Heart left ventricle (tissue), 16 donors: ENCODE data around the gene BSND. TPM values are rescaled to one million over a fixed set of nuclear protein-coding genes. Genes with fewer than 3 reads are reported as not detected.

ENCODE experiments used
- ATAC-seq, 4 donors: fragments of 200-7000 bp; cut with Tn5 transposase; one replicate each; pipeline ENCODE4 v1.9.1; 2020 to 2022; ENCODE audit warnings: moderate library complexity in 4 of 4, mild to moderate bottlenecking in 3 of 4, moderate number of reproducible peaks in 1 of 4
- DNase-seq, 5 donors: peaks; one replicate each; pipeline ENCODE4 v3.0.0-alpha.2; 2020
- H3K27ac ChIP-seq, 12 donors: fragments of 200-600 bp; sonication (generic) in 4 of 12; one replicate each; pipeline versions ENCODE4 v1.5.0 to v1.8.0; 2016 to 2022; ENCODE audit warnings: mild to moderate bottlenecking in 2 of 12
- H3K27me3 ChIP-seq, 9 donors: fragments of 200-600 bp; sonication (generic) in 2 of 9; one replicate each; pipeline versions ENCODE4 v1.5.1 to v1.8.0; 2016 to 2022; ENCODE audit warnings: mild to moderate bottlenecking in 3 of 9
- H3K36me3 ChIP-seq, 9 donors: fragments of 200-600 bp; sonication (generic) in 2 of 9; one replicate each; pipeline versions ENCODE4 v1.5.0 to v1.8.0; 2018 to 2022; ENCODE audit warnings: mild to moderate bottlenecking in 2 of 9
- H3K4me1 ChIP-seq, 12 donors: fragments of 200-600 bp; sonication (generic) in 4 of 12; one replicate each; pipeline versions ENCODE4 v1.5.0 to v1.8.0; 2016 to 2022; ENCODE audit warnings: mild to moderate bottlenecking in 3 of 12
- H3K4me3 ChIP-seq, 12 donors: fragments of 200-600 bp; sonication (generic) in 4 of 12; one replicate each; pipeline versions ENCODE4 v1.5.0 to v1.8.0; 2017 to 2022; ENCODE audit warnings: mild to moderate bottlenecking in 9 of 12, moderate library complexity in 4 of 12
- H3K9me3 ChIP-seq, 12 donors: fragments of 200-600 bp; sonication (generic) in 4 of 12; one replicate each; pipeline versions ENCODE4 v1.5.0 to v1.8.0; 2016 to 2022; ENCODE audit warnings: mild to moderate bottlenecking in 1 of 12
- POLR2A ChIP-seq, 2 donors: fragments of 450-650 bp; IDR thresholded peaks; one replicate each; pipeline ENCODE4 v1.6.1; 2017; ENCODE audit warnings: antibody characterized with exemption in 2 of 2, mild to moderate bottlenecking in 2 of 2, moderate library complexity in 2 of 2
- WGBS, 4 donors: extraction: QIAGEN DNeasy Blood & Tissue Kit in 2 of 4; methylation state at CpG; one replicate each; pipeline versions ENCODE4 v1.1.5 to v1.1.7; 2013 to 2018; 5-methylcytosine and 5-hydroxymethylcytosine counted together
- intact Hi-C, 10 donors: fragments of 100-400 bp; cut with DNase I; formaldehyde crosslinking; loops; one replicate each; pipeline versions ENCODE4 v1.11.1 to v1.14.2; 2022
- polyA plus RNA-seq, 2 donors: library from polyadenylated mRNA; stranded (reverse); fragments of 200-250 nt; gene quantifications; one replicate each; pipeline ENCODE4 v1.2.3, GENCODE V29; 2013
- total RNA-seq, 9 donors: library from RNA; depleted of rRNA in 2 of 9; stranded (reverse); fragments of >200 nt in 2 of 9; fragmentation: NEBNext Ultra II Directional in 3 of 9; extraction: Animal tissue kit (Norgen Biotek cat#: 25700) in 3 of 9; gene quantifications; one replicate each; pipeline versions ENCODE4 v1.1.0 to v1.2.4, GENCODE V29; 2016 to 2023
- TF ChIP-seq, protein P1 (sequence below), 12 donors: fragments of 200-600 bp; sonication (generic) in 4 of 12; IDR thresholded peaks; one replicate each; pipeline versions ENCODE4 v1.5.0 to v1.8.0; 2018 to 2022; ENCODE audit warnings: antibody characterized with exemption in 12 of 12, mild to moderate bottlenecking in 5 of 12
- donor health status: ischemic (EF 13 %, LVEDD 7.1; RV severe dilation, severe dysfunction).
- donor health status: healthy with polysubstance abuse.
- donor health status: DM: no; HTN: yes; CAD: no.
- donor health status: DM: no; HTN: no; CAD: no.
- donor health status: ischemic (EF 25% LVEDD 6.9; RV normal size, moderate dysfunction).
- donor health status: ischemic (EF 25% LVEDD 5.7; RV mildly dilated, moderate dysfunction).
- donor health status: healthy.
- donor health status: DM: yes; HTN: yes; CAD: no.
- donor health status: ischemic (EF 35%, LVEDD 5.7; RV mildly dilated, moderate dysfunction).
- donor health status: nonischemic (EF 11% LVEDD 7.7; RV severe dilation, severe dysfunction).
- donor health status: DM: yes; HTN: yes; CAD: no.
- donor health status: PGD.
- donor health status: ischemic (EF 29% LVEDD 5.4; RV normal size, mild dysfunction).
- donor health status: nonischemic (EF 23%, LVEDD 6.1; RV moderate dilation, normal function).

BSND gene
- total and polyA plus RNA-seq, 11 donors: not detected

GRCh38 chr1:54981466-54981865 is 17.3 kb upstream of the BSND start:
- 91 to 97% (median 94%) methylated on average over 8 of the region's 8 CpGs for WGBS, 4 donors
- TF ChIP-seq, protein P1, sequence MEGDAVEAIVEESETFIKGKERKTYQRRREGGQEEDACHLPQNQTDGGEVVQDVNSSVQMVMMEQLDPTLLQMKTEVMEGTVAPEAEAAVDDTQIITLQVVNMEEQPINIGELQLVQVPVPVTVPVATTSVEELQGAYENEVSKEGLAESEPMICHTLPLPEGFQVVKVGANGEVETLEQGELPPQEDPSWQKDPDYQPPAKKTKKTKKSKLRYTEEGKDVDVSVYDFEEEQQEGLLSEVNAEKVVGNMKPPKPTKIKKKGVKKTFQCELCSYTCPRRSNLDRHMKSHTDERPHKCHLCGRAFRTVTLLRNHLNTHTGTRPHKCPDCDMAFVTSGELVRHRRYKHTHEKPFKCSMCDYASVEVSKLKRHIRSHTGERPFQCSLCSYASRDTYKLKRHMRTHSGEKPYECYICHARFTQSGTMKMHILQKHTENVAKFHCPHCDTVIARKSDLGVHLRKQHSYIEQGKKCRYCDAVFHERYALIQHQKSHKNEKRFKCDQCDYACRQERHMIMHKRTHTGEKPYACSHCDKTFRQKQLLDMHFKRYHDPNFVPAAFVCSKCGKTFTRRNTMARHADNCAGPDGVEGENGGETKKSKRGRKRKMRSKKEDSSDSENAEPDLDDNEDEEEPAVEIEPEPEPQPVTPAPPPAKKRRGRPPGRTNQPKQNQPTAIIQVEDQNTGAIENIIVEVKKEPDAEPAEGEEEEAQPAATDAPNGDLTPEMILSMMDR (IDR thresholded peaks at IDR 0.05): no peak
- TF ChIP-seq POLR2A (IDR thresholded peaks at IDR 0.05): no peak
- H3K36me3 ChIP-seq: no peaks in the 10 kb centered on the region
- intact Hi-C loops: no loop called here
- DNase-seq (no peak), ATAC-seq (no peak)
- H3K4me1 ChIP-seq: peaks cover 0 to 12% (median 0%) of the 10 kb centered on the region in 12 donors
- H3K27ac ChIP-seq: no peak overlapping the region
- no peak overlapping the region for H3K4me3 ChIP-seq
- H3K27me3 ChIP-seq: peaks cover 0 to 46% (median 5%) of the 10 kb centered on the region in 9 donors
- H3K9me3 ChIP-seq: no peaks in the 10 kb centered on the region

- no peak for DNase-seq
- intact Hi-C loops: no loop called here
Measured at GRCh38 chr1:54982739-54983138, 16.0 kb upstream of the BSND start.

DNA sequence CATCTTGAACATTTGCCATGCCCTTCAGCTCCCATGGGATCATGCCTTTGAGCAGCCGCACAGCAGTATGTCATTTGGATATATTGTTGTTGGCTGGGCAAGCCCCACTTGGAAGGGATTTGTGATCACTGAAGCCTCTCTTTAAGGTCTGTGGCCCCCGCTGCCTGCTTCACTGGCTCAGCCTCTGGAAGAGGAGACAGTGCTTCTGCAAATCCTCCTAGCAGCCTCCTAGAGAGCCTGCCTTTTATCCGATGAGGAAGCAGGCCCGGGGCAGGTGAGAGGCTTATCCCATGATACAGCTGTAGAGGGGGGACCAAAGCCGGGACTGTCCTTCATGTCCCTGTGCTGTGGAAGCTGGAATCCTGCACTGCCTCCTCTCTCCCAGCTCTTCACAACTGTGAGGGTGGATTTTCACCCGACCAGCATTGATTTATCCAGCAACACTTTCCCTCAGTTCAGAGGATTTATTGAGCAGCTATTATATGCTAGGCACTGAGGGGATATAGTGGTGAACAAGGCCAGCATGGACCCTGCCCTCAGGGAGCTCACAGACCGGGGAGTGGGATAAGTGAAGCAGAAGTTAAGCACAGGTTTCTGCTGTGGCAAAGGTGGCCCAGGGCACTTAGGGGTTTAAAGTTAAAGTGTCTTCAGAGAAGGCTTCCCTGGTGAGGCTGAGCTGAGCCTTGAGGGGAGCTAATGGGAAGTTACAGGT is 14.4 kb upstream of the BSND start:
- Histone ChIP-seq H3K4me1 (peaks cover 0 to 12% (median 0%) of the 10 kb centered on the region in 12 donors), H3K36me3 (no peaks in the 10 kb centered on the region), H3K27ac (no peak overlapping the region), H3K9me3 (no peaks in the 10 kb centered on the region), H3K4me3 (no peak overlapping the region), H3K27me3 (peaks cover 0 to 40% (median 5%) of the 10 kb centered on the region in 9 donors)
- no peak for DNase-seq
- 58 to 79% (median 67%) methylated on average over 5 to 7 of the region's 7 CpGs for WGBS, 4 donors
- no peak for ATAC-seq
- TF ChIP-seq, protein P1 (IDR thresholded peaks at IDR 0.05): no peak
- TF ChIP-seq POLR2A (IDR thresholded peaks at IDR 0.05): no peak
- intact Hi-C loops: no loop called here

More at GRCh38 chr1:54982739-54983138, 16.0 kb upstream of the BSND start:
- no peak for TF ChIP-seq POLR2A (IDR thresholded peaks at IDR 0.05)
- TF ChIP-seq, protein P1 (IDR thresholded peaks at IDR 0.05): peak in 1 of 12 donors; percentile 12
- no peaks in the 10 kb centered on the region for H3K9me3 ChIP-seq
- peaks cover 0 to 46% (median 5%) of the 10 kb centered on the region in 9 donors for H3K27me3 ChIP-seq
- H3K4me1 ChIP-seq: peaks cover 0 to 12% (median 0%) of the 10 kb centered on the region in 12 donors
- no peak for ATAC-seq
- H3K36me3 ChIP-seq: no peaks in the 10 kb centered on the region
- no peak overlapping the region for H3K27ac ChIP-seq
- H3K4me3 ChIP-seq: no peak overlapping the region

GRCh38 chr1:54985556-54985955 is 13.2 kb upstream of the BSND start:
- DNase-seq: no peak
- H3K27ac ChIP-seq: no peak overlapping the region
- H3K27me3 ChIP-seq: peaks cover 0 to 27% (median 5%) of the 10 kb centered on the region in 9 donors
- intact Hi-C loops: no loop called here
- TF ChIP-seq, protein P1 (IDR thresholded peaks at IDR 0.05): no peak
- TF ChIP-seq POLR2A (IDR thresholded peaks at IDR 0.05): no peak
- H3K36me3 ChIP-seq: no peaks in the 10 kb centered on the region
- WGBS, 4 donors: 81 to 92% (median 87%) methylated on average over 5 of the region's 5 CpGs
- no peak overlapping the region for H3K4me3 ChIP-seq
- no peaks in the 10 kb centered on the region for H3K9me3 ChIP-seq
- peaks cover 0 to 11% (median 0%) of the 10 kb centered on the region in 12 donors for H3K4me1 ChIP-seq
- no peak for ATAC-seq
